Central memory CD4-positive, alpha-beta T cell (primary cell): ENCODE measurements around the gene ISY1.
"Not testable (repeated sequence)": the region's sequence is repeated elsewhere in the genome, so short reads cannot be mapped to it uniquely, and the experiment has no call there.

Experiments
- DNase-seq: peaks from one replicate; pipeline ENCODE4 v3.0.0; 2022
- total RNA-seq, 3 experiments: gene quantifications; one replicate each; lab custom pipeline; 2026; lab: John Stamatoyannopoulos, UW

ISY1 gene
- total RNA-seq = 15.0 to 41.2 (median 27.1) reads per million in 3 experiments

- DNase-seq = peak; percentile 89
These were observed at the start of gene ISY1 for GRCh38 chr3:129160891-129161859. TSS of gene ISY1 (minus strand) at chr3:129161063. CDS start at chr3:129160975, 88 bp downstream.

GRCh38 chr3:129207479-129207878 lies 46.6 kb upstream of the ISY1 start:
- no peak for DNase-seq

- no peak for DNase-seq
These were observed 44.4 kb upstream of the ISY1 start for GRCh38 chr3:129205109-129205832.

GRCh38 chr3:129204473-129204872 lies 43.6 kb upstream of the ISY1 start:
- no peak for DNase-seq

GRCh38 chr3:129199366-129199765 lies 38.5 kb upstream of the ISY1 start:
- DNase-seq = no peak

- no peak for DNase-seq
These were observed 36.5 kb upstream of the ISY1 start for GRCh38 chr3:129197321-129197720.

- no peak for DNase-seq
These were observed 35.7 kb upstream of the ISY1 start for GRCh38 chr3:129196601-129197000.

- DNase-seq = no peak
These were observed 34.9 kb upstream of the ISY1 start for GRCh38 chr3:129195731-129196256.

GRCh38 chr3:129189793-129190192 lies 28.9 kb upstream of the ISY1 start:
- DNase-seq = not testable (repeated sequence)

- DNase-seq = no peak
These were observed 27.0 kb upstream of the ISY1 start for GRCh38 chr3:129187857-129188256.

GRCh38 chr3:129185783-129186182 lies 24.9 kb upstream of the ISY1 start:
- no peak for DNase-seq

- not testable (repeated sequence) for DNase-seq
These were observed 24.1 kb upstream of the ISY1 start for GRCh38 chr3:129184784-129185542.

GRCh38 chr3:129184396-129184657 lies 23.5 kb upstream of the ISY1 start:
- no peak for DNase-seq

- peak; percentile 93 for DNase-seq
These were observed 22.9 kb upstream of the ISY1 start, which contains the start of gene CNBP for GRCh38 chr3:129183569-129184395. TSS of gene CNBP (minus strand) at chr3:129183896. CDS start at chr3:129171757, 12,139 bp downstream.

GRCh38 chr3:129182390-129183185 lies 21.7 kb upstream of the ISY1 start:
- DNase-seq = peak; percentile 23

GRCh38 chr3:129181819-129182218 lies 21.0 kb upstream of the ISY1 start:
- no peak for DNase-seq

- no peak for DNase-seq
These were observed 19.6 kb upstream of the ISY1 start for GRCh38 chr3:129180461-129180860.

- no peak for DNase-seq
These were observed 15.2 kb upstream of the ISY1 start for GRCh38 chr3:129176051-129176450.

- no peak for DNase-seq
These were observed 12.9 kb upstream of the ISY1 start for GRCh38 chr3:129173725-129174124.

- no peak for DNase-seq
These were observed 12.3 kb upstream of the ISY1 start for GRCh38 chr3:129173206-129173605.
